HG02970 (cell line): ENCODE results near the gene ATP11A.

Experiments
- ATAC-seq: cut with Tn5 transposase; IDR thresholded peaks from one replicate; pipeline ENCODE4 v1.9.1; 2021; ENCODE audit warnings: mild to moderate bottlenecking, moderate library complexity, moderate number of reproducible peaks; ENCODE audit not compliant: unreplicated experiment, low FRiP score

Gene ATP11A

DNA sequence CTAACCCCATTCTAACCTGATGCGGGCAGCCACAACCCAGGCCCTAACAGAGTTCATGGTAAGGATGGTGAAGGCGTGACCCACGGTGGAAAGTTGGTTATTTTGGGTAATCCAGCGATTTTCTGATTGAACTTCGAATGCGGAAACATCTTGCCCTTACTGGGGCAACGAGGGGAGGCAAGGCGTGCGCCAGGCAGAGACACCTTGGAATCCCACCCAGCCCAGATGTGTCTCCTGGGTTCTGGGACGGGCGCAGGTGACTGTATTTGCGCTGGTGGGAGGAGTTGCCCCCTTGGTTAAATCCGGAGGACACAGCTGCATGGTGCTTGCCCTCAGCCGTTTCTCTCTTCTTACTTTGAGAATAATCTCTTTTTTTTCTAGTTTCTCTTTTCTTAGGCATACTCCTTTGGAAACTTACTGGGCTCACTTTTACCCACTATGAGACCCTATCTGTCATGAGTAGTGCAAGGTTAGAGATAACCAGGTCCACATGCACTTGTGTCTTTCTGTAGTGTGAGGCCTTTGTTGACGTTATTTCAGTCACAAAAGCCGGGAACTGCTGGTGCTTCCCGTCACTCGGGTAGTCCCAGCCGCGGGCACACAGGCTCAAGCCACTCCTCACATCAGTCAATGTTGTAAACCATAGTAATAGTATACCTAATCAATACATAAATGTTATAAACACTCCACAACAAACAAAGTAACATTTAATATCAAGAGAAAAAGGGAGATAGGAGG, 81.5 kb downstream of the ATP11A start:
- ATAC-seq, result no peak

DNA sequence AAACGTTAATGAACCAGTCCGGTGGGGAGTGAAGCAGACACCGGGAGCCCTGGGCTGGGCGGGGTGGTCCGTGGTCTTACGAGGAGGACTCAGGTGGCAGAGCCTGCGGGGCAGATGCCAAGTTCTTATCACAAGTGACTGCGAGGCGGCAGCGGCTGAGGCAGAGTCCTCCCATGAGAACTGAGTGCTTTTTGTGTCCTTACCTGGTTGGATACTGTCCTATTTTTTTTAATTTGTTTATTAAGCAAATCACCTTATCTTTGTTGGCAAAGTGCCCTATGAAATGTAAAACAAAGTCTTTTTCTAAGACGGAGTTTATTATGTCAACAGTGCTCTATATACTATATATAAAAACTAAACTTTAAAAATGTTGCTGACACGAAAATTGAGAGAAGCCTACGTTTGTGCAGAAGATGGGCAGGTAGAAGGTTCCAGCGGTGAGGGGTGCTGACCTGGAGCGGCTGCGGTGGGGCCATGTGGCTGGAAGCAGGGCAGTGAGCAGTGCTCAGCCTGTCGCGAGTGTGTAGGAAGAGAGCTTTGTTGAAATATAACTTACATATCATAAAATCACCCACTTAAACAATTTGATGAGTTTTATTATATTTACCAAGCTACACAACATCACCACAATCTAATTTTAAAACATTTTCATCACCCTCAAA, 82.2 kb downstream of the ATP11A start:
- ATAC-seq, result no peak

DNA sequence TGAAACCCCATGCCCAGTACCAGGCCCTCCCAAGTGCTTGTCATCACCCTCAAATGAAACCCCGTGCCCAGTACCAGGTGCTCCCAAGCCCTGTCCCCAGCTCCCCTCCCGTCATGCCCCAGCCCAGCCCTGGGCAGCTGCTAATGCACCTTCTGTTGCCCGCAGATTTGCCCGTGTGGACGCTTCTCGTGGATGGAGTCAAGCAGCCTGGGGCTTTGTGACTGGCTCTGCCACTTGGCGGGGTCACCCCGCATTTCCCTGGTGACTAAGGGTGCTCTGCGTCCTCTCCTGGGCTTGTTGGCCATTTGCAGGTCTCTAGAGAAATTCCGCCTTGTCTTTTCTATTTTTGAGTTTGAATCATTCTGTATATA, 82.7 kb downstream of the ATP11A start:
- ATAC-seq, result no peak

DNA sequence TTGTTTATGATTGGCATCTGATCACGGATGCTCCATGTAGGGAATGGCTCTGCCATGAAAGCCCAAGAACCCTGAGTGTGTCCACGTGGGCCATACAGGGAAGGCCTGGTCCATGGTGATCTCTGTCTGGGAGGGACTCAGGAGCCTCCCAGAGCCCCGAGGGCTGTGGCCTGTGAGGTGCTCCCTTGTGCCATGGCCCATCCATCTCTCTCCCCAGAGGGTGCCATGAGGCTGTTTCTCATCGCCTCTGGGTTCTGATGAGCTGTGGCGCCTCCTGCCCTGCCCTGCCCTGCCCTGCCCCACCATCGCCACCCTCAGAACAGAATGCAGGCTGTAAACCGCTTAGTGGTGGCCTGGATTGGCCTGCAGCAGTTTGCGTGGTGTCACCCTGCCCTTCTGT, 83.1 kb downstream of the ATP11A start:
- ATAC-seq, result no peak

DNA sequence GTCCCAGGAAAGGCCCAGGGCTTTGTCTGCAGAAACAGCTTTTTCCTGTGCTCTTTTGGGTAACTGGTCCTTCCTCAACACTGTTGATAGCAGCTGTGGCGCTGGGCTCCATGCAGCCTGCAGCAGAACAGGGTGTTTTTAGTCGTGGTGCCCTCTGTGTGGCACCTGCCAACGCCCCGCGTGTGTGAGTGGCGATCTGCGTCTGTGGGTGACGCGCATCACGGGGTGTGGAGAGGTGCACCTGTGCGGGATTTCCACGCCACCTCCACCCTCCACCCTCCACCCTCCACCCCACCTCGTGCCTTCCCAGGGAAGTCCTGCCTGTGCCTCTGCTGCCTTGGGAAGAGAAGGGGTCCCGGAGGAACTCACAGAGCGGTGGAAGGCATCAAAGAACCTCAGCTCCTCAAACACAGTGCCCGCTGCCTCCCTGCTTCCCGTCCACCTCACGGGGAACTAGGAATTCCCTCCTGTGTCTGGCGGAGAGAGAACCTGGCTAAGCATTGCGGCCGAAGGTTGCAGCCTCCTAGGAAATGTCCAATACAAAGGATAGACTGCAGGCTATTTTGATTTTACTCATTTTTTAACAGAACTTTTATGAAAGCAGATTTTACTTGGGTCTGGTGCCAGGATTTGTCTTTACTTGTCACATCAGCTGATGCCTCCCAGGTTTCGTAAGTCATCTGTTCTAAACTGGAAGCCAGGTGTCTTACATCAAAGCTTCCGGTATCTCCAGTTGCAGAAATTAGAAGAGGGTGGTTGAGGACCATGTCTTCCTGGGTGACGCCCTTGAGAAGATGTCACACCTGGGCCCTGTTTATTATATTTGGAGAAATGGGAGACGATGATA, 84.0 kb downstream of the ATP11A start:
- no peak for ATAC-seq

DNA sequence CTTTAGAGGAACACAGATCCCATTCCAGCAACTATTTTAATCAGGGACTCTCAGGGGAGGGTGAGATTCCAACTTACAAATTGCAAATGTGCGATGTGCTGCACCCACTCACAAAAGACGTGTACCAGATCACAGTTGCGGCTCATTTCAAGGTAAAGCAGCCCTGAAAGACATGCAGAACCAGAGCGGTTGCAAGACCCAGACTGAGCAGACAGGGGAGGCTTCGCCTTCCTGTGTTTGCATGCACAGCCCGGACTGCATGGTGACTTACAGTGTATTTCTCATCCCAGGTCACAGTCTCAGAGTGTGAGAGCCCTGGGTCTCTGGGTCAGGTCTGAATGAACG, 84.6 kb downstream of the ATP11A start:
- ATAC-seq, result no peak

DNA sequence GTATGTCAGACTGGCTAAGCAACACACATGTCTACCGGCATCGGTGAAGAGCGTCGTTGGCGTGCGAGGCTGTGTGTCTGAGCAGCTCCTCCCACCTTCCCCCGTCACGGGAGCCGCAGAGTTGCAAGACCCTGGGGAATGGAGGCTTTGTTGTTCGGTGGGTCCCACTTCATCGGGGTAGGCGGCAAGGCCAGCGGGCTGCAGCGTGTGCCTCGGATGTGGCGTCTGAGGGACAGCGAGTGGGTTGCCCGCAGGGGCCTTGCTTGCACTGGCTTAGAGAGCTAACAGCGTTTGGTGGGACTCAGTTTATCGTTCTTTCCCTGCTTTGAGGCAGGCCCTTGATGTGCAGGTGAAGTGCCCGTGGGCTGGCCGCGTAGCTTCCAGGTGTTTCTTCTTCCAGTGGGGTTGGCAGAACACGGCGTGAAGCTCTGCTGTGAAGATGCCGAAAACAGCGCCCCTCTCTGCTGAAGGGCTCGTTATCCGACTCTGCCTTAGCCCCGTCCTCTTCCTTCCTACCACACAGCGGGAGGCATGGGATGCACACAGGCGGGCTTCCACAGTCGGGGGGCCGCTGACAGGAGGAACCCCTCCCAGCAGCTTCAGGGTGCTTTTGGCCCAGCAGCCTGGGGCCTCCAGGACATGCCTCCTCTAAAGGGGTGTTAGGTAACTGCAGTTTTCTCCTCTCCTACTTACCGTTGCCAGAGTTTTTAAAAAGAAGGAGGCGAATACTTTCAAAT, 85.2 kb downstream of the ATP11A start:
- no peak for ATAC-seq

DNA sequence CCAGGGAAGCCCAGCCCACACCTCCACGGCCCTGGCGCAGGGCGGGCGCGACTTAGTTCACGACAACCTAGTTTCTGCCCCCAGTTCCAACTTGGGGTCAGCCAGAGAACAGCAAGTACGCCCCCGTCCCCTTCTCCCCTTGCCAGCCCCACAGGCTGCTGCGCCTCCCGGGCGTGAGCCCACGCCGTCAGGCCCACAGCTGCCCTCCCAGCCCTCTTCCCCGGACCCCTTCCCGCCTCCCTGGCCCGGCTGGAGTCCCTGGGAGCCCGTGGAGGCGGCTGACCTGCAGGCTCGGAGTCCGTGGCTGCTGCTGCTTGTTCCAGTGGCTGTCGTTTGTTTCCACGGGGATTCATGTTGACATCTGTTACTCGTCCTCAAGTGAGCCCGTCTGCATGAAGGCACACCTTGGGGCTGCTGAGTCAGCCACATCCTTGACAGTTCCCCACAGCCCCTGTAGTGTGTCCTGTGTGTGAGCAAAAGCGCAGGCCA, 86.0 kb downstream of the ATP11A start:
- no peak for ATAC-seq

DNA sequence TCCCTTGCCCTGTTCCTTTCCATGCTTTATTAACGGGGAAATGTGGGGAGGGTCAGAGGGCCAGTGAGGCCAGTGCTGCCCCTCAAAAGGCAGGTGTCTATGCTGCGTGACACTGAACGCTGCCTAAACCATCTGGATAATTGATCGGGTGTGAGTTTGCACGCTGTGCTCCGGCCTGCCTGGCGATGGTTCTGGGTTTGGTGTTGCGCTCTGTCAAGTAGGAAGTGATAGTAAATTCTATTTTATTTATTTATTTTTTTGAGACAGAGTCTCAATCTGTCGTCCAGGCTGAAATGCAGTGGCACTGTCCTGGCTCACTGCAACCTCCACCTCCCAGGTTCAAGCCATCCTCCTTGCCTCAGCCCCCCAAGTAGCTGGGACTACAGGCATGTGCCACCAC, 86.5 kb downstream of the ATP11A start:
- ATAC-seq, result no peak

DNA sequence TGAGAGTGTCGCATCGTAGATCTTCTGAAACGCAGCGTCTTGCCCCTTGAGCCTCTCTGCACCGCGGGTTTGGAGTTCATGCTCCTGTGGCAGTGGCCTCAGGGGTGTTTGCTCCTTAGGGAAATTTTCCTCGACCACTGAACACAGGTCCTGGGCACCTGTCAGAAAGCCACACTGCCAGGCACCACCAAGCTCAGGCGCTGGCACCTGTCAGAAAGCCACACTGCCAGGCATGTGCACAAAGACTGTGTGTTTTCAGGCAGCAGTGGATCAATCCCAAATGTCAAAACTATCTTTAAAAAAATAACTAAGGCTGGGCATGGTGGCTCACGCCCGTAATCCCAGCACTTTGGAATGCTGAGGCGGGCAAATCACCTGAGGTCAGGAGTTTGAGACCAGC, 87.1 kb downstream of the ATP11A start:
- no peak for ATAC-seq

DNA sequence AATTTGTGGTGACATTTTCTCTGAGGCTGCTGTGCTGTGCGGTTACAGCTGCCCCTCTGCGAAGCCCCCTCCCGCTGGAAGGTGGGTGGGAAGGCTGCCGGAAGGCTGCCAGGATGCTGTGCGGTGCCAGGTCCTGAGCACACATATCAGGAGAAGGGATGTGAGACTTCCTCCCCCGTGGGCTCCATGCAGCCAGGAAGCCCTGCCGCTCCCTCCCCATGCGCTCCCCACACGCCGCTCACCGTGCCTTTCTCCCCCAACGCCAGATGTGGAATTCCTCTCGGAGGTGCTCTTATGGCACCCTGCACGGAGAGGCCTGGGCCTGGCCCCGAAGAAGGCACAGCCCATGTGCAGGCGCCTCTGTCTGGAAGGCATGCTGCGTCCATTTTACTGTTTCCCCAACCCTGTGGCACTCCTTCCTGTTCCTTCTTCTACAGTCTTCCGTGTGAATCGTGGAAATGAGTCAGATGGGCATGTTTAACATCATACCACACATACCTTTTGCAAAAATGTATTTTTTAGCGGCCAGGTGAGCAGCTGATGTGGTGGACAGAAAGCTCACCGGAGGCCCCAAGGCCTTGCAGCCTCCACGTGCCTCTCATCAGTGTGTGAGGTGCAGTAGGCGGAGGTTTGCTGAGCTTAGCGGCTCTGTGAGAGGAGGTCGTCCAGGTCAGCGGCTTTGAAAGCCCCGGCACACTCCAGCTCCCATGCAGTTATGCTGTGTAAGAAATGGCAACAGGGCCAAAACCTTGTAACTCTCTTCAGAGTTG, 88.0 kb downstream of the ATP11A start:
- no peak for ATAC-seq

DNA sequence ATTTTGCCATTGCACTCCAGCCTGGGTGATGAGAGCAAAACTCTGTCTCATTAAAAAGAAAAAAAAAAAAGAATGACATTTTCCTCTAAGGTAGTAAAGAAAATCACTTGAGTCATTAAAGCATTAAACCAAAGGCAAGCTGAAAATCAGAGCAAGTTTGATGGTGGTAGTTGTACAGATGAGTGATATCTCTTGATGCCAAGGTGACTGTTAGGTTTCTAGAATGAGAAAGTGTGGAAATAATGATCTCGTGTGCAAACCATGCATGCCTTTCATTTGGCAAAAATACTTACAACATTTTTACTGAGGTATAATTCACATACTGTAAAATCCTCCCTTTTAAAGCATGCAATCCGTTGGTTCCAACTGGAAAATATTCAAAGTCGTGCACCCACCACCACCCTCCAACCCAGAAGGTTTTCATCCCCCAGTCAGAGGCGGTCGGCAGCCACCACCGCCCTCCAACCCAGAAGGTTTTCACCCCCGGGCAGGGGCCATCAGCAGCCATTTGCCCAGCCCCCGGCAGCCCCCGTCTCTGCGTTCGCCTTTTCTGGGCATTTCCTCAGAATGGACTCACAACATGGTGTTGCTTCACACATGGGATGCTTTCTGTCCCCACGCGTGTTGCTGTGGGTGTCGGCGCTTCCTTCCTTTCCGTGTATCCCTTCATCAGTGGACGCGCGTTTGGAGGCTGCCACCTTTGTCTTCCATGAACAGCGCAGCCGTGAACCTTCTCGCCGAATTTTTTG, 90.2 kb downstream of the ATP11A start:
- ATAC-seq, result no peak

DNA sequence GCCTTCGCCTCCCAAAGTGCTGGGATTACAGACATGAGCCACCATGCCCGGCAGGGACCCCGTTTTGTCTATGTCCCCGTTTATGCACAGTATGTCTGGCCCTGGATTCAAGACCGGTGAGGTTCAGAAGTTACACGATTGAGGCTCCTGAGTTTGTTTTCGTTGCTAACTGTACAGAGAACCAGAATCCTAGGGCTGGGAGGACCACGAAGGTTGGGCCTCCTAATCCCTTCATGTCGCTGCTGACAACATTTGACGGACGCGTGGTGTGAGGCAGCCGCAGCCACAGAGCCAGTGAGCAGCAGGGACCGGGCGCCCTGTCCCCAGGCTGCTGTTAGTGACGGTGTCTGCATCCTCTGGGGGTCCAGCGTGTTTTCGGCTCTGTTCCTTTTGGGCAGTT, 91.4 kb downstream of the ATP11A start:
- no peak for ATAC-seq

DNA sequence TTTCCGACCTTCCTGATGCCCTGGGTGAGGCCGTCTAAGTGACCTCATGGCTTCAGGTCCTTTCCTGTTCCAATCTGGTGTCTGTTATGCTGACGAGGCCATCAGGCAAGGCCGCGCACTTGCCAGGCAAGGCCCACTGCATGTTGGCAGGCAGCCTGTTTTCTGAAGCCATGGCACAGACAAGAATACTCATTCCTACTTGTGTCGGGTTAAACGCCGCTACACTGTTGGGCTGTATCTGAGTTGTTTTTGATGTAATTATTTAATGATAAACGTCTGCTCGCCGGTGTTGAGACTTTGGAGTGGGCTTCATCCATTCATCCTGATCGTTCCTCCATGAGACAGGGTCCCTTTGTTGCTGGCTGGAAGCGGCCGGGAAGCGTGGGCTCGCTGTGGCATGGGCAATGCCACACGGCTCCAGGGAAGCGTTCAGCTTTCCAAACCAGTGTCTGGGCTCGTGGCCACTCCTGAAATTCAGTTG, 92.1 kb downstream of the ATP11A start:
- ATAC-seq, result no peak

DNA sequence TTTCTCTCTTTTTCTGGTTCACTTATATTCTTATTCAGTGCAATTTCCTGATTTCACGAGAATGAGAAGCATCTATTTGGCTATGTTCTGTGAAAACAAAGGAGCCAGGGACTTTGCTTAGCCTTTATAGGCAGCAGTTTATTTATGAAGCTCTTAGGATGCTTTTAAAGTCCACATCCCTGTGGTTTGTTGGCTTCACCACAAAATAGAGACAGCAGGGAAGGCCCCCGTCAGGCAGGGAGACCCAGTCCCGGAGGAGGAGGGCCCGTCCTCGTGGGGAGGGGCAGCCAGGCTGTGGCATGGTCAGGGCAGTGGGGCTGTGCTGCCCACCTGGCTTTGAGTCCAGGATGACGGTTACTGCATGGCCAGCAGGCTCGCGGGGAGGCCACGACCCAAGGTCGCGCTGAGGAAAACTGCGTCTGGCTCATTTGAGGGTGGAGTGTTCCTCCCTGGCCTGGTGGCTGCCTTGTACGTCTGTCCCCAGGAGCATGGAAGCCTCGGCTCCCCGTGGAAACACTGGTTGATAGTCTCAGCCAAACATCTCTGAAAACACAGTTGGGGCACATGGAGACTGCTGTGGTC, 92.7 kb downstream of the ATP11A start:
- no peak for ATAC-seq

DNA sequence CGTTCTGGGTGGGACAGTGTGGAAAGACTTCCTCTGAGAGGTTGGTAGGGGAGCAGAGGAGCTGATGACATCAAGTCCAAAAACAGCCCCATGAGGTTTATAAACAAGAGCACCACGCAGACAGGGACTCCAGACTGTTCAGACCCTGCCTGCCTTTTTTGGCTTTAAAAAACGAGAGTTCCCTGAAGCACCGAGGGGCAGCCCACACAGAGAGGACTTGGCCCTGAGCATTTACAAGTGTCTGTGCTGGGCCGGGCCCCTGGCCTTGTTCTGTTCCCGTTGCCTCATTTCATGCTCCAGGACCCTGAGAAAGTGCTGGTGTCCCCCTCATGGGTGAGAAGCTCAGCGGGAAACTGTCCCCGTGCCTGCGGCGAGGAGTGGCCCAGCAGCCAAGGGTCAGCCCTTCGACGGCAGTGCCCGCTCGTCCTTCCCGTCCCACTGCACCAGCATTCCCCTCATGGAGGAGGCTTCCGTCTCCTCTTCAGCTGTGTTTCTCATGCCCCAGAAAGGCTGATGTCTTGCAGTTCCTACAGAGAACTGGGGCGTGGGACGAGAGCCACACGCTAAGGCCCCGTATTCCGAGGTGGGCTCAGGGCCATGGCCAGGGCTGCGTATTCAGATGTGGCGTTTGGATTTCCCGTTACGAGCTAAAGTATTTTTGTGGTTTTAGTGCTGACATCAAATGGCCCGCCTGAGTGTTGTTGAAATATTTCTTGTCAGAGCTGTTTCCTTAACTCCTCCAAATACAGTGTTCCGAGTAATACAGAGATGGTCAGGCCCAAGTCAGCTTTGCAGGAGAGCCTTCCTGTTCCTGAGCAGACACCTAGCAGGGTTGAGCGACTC, 93.5 kb downstream of the ATP11A start:
- no peak for ATAC-seq

DNA sequence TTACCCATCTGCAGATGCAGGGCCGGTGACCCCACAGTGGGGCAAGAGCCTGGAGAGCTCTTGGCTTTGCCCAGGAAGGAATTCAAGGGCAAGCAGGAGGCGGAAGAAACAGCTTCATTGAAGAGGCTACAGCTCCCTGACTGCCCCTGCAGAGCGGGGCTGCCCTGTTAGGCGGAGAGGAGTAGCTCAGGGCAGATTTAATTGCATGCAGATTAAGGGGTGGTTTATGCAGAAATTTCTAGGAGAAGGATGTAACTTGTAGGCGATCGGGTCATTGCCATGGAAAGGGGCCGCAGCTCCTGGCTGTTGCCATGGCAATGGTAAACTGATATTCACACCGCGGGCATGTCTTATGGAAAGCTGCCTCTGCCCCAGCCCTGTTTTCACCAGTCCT, 94.1 kb downstream of the ATP11A start:
- no peak for ATAC-seq
